T-cell (primary cell): Measurements from ENCODE around the gene ZNF737. TPM values are rescaled to one million over a fixed set of nuclear protein-coding genes. Genes with fewer than 3 reads are reported as not detected.
"Not testable (repeated sequence)": the region's sequence is repeated elsewhere in the genome, so short reads cannot be mapped to it uniquely, and the experiment has no call there.

Experiments
- ATAC-seq, 4 experiments: fragments of 200-7000 bp in 3 of 4; fragments of 150-1000 bp in 1 of 4; cut with Tn5 transposase; replicated peaks in 1 of 4; 1 replicate in 3 of 4; 2 replicates in 1 of 4; pipeline ENCODE4 v1.10.0; 2021; ENCODE audit warnings: moderate library complexity in 3 of 4, mild to moderate bottlenecking in 2 of 4, moderate number of reproducible peaks in 1 of 4
- CTCF ChIA-PET, 2 donors: fragments of 300-600 bp; sonication (Branson Sonifier 250); formaldehyde crosslinking; loops; one replicate each; lab custom pipeline; 2022; ENCODE audit warnings: antibody characterized with exemption in 2 of 2; lab: Charles Lee
- POLR2A ChIA-PET, 2 donors: fragments of 300-600 bp; sonication (Branson Sonifier 250); formaldehyde crosslinking; loops; one replicate each; lab custom pipeline; 2022; ENCODE audit warnings: antibody characterized with exemption in 2 of 2; lab: Charles Lee
- DNase-seq, 35 experiments: peaks; one replicate each; pipeline versions ENCODE4 v3.0.0 to v3.0.0-alpha.2; 2013 to 2023
- H3K27ac ChIP-seq: one replicate; pipeline ENCODE4 v1.5.1; 2013; ENCODE audit warnings: low read length
- H3K27me3 ChIP-seq, 2 experiments: replicated peaks in 1 of 2; 1 replicate in 1 of 2; 2 replicates in 1 of 2; pipeline versions ENCODE4 v1.6.1 to v1.7.0; 2013; ENCODE audit warnings: low read length in 1 of 2, mixed read lengths in 1 of 2; ENCODE audit not compliant: control insufficient read depth in 2 of 2, insufficient read depth in 2 of 2; ENCODE audit errors: extremely low read depth in 1 of 2
- H3K36me3 ChIP-seq, 2 donors: 1 replicate in 1 of 2; 2 replicates in 1 of 2; pipeline versions ENCODE4 v1.6.1 to v1.7.0; 2013; ENCODE audit warnings: low read length in 1 of 2; ENCODE audit not compliant: control insufficient read depth in 2 of 2, insufficient read depth in 1 of 2; ENCODE audit errors: extremely low read depth in 1 of 2
- H3K4me1 ChIP-seq, 2 experiments: 1 replicate in 1 of 2; 2 replicates in 1 of 2; pipeline versions ENCODE4 v1.6.1 to v1.7.0; 2013; ENCODE audit warnings: low read length in 2 of 2, mixed read lengths in 1 of 2; ENCODE audit not compliant: insufficient read depth in 2 of 2, control insufficient read depth in 1 of 2; ENCODE audit errors: extremely low read depth in 1 of 2
- H3K4me3 ChIP-seq, 2 donors: 1 replicate in 1 of 2; 2 replicates in 1 of 2; pipeline versions ENCODE4 v1.5.1 to v1.7.0; 2013; ENCODE audit warnings: mild to moderate bottlenecking in 2 of 2, low read length in 1 of 2, moderate library complexity in 1 of 2; ENCODE audit not compliant: control insufficient read depth in 1 of 2; ENCODE audit errors: extremely low read depth in 1 of 2
- H3K9me3 ChIP-seq: 2 replicates; pipeline ENCODE4 v1.7.0; 2013
- H3K27ac Mint-ChIP-seq, 2 donors: one replicate each; pipeline ENCODE4 v1.8.0; 2020 to 2021; ENCODE audit warnings: mild to moderate bottlenecking in 2 of 2, mixed read lengths in 2 of 2
- H3K27me3 Mint-ChIP-seq, 2 donors: one replicate each; pipeline ENCODE4 v1.8.0; 2021 to 2022; ENCODE audit warnings: mixed read lengths in 2 of 2
- H3K36me3 Mint-ChIP-seq: one replicate; pipeline ENCODE4 v1.8.0; 2021; ENCODE audit warnings: mixed read lengths
- H3K4me1 Mint-ChIP-seq, 3 donors: one replicate each; pipeline ENCODE4 v1.8.0; 2020 to 2022; ENCODE audit warnings: mixed read lengths in 3 of 3, mild to moderate bottlenecking in 1 of 3
- H3K4me3 Mint-ChIP-seq, 3 donors: one replicate each; pipeline ENCODE4 v1.8.0; 2020 to 2022; ENCODE audit warnings: mild to moderate bottlenecking in 3 of 3, mixed read lengths in 3 of 3, moderate library complexity in 3 of 3
- H3K9me3 Mint-ChIP-seq, 3 donors: one replicate each; pipeline ENCODE4 v1.8.0; 2020 to 2022; ENCODE audit warnings: mixed read lengths in 3 of 3
- WGBS: methylation state at CpG from one replicate; pipeline ENCODE4 v1.1.5; 2013; ENCODE audit warnings: missing lambda C conversion rate; ENCODE audit not compliant: insufficient coverage; 5-methylcytosine and 5-hydroxymethylcytosine counted together
- total RNA-seq, 35 experiments: library from RNA in 6 of 35; stranded (reverse) in 6 of 35; fragments of 120-200 nt in 1 of 35; gene quantifications; one replicate each; pipeline versions ENCODE4 v1.2.1 to v1.2.4 and lab custom pipeline; 2013 to 2026

The ZNF737 gene
- total RNA-seq = 10 to 100 TPM; 17.9 to 35.1 (median 32.5) TPM
- total RNA-seq (2013) = 47.4 TPM
- total RNA-seq (lab: John Stamatoyannopoulos, UW) = 14.7 to 98.1 (median 30.7) reads per million in 29 experiments

DNA sequence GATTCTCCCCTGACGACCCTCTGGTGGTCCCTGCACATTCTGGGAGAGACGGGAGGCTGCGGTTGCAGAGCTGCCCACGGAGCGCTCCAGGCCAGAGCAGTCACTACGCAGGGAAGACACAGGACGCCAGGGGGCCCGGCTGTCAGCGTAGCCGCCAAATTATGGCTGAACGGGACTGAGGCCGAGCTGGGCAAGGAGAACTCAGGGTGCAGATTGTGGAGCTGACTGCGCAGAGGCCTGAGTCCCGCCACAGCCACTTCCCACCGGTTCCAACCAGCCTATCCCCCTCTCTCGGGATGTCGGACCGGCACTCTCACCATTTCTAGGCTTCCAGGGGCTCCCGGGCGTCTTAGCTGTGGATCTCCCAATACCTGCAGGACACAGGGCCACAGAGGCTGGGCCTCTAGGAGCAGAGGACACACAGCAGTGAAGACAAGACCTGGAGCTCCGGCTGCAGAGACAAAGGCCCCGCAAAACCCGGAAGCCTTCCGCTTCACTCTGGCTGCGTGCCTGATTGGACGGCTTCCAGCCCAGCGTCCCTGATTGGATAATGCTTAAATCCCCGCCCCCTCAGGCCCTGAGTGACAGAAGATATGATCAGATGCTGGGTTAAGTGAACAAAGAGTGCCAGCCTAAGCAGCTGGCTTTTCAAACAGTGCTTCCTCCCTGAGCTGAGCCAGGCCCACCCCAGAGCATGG lies at the start of gene ZNF737:
ZNF737 (minus strand) TSS at position 461 of the 698 bp plus-strand sequence; CDS start at position 320, 141 bp downstream.
- peak within 1 kb of the TSS; percentile 91 to 96 for H3K4me3 ChIP-seq
- WGBS = under 1% methylated on average over 20 of the region's 28 CpGs
- Mint-ChIP-seq H3K36me3 (peaks cover 37% of the 10 kb centered on the region), H3K4me3 (peak within 1 kb of the TSS; percentile 100), H3K27me3 (no peaks in the 10 kb centered on the region), H3K27ac (peak within 1 kb of the TSS; percentile 98 to 99), H3K4me1 (peaks cover 18 to 37% (median 29%) of the 10 kb centered on the region in 3 donors), H3K9me3 (peaks cover 11 to 44% (median 31%) of the 10 kb centered on the region in 3 donors)
- peak; percentile 96 to 98 (median 96) for ATAC-seq
- no peaks in the 10 kb centered on the region for H3K27me3 ChIP-seq
- H3K9me3 ChIP-seq = no peaks in the 10 kb centered on the region
- H3K27ac ChIP-seq = peak within 1 kb of the TSS; percentile 93
- H3K36me3 ChIP-seq = peaks cover 0 to 18% of the 10 kb centered on the region in 2 donors
- H3K4me1 ChIP-seq = peaks cover 0 to 26% of the 10 kb centered on the region in 2 experiments
- CTCF ChIA-PET = interaction anchor here (0.8 to 1.5 kb wide), 3 partner anchors 8 to 210 kb away, joined by 3 to 7 read pairs (median 4); partner anchors contain the start of genes ZNF626 (in 1 of the 2) and ZNF66 (in 1 of the 2)
- peak; percentile 84 to 96 (median 93) for DNase-seq
- POLR2A ChIA-PET = interaction anchor here (0.5 to 2.1 kb wide), 13 partner anchors 9 to 1287 kb away, joined by 3 to 25 read pairs (median 4); partner anchors contain the start of genes ZNF429 (in 1 of the 2), ZNF430 (in 1 of the 2), ZNF431 (in 1 of the 2) and ZNF626 (in 1 of the 2)

GRCh38 chr19:20614971-20615370 lies 49.4 kb upstream of the ZNF737 start:
- H3K4me3 ChIP-seq, CTCF ChIA-PET, H3K4me1 Mint-ChIP-seq, H3K4me3 Mint-ChIP-seq, DNase-seq, POLR2A ChIA-PET, H3K9me3 ChIP-seq, H3K27me3 ChIP-seq, H3K27ac ChIP-seq, H3K27me3 Mint-ChIP-seq, ATAC-seq, H3K4me1 ChIP-seq, H3K27ac Mint-ChIP-seq, H3K36me3 ChIP-seq: not testable (repeated sequence)
- WGBS = 80% methylated on average over 4 of the region's 4 CpGs
- H3K9me3 Mint-ChIP-seq = peaks cover 15 to 63% (median 56%) of the 10 kb centered on the region in 3 donors
- H3K36me3 Mint-ChIP-seq = peaks cover 11% of the 10 kb centered on the region

- Histone ChIP-seq H3K27ac (no peak overlapping the region), H3K36me3 (no peaks in the 10 kb centered on the region), H3K4me1 (peaks cover 0 to 3% of the 10 kb centered on the region in 2 experiments), H3K9me3 (no peaks in the 10 kb centered on the region), H3K4me3 (no peak overlapping the region), H3K27me3 (no peaks in the 10 kb centered on the region)
- Mint-ChIP-seq H3K4me3 (no peak overlapping the region), H3K27ac (no peak overlapping the region), H3K27me3 (no peaks in the 10 kb centered on the region), H3K36me3 (peaks cover 8% of the 10 kb centered on the region), H3K4me1 (peaks cover 0 to 6% (median 3%) of the 10 kb centered on the region in 3 donors), H3K9me3 (peaks cover 15 to 70% (median 59%) of the 10 kb centered on the region in 3 donors)
- ATAC-seq (no peak), DNase-seq (no peak)
- no CpG with 5 or more reads among the region's 5 CpGs for WGBS
- ChIA-PET CTCF (no interaction called here), POLR2A (no interaction called here)
Measured at GRCh38 chr19:20612711-20613316, 47.2 kb upstream of the ZNF737 start.

DNA sequence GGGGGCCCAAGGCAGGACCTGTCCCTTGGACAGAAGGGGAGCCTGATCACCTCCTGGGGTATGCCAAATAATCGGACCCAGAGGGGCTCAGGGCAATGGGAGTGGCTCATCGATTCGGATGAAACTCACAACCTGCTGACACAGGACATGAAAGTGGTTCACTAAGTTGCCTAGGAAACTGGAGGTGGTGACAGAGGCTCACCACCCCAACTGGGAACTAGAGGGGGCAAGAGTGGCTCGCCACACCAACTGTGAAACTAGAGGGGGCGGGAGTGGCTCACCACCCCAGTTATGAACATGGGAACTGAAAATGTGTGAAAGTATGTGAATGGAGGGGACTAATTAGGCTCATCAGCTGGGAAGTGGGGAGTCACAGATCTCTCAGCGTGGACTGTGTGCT lies 46.3 kb upstream of the ZNF737 start:
- Histone ChIP-seq H3K27me3 (no peaks in the 10 kb centered on the region), H3K4me1 (peaks cover 0 to 3% of the 10 kb centered on the region in 2 experiments), H3K9me3 (no peaks in the 10 kb centered on the region), H3K27ac (no peak overlapping the region), H3K4me3 (no peak overlapping the region), H3K36me3 (no peaks in the 10 kb centered on the region)
- WGBS = 93% methylated on average over 2 of the region's 6 CpGs
- H3K4me1 Mint-ChIP-seq = peaks cover 0 to 6% (median 3%) of the 10 kb centered on the region in 3 donors
- DNase-seq (no peak), ATAC-seq (no peak)
- H3K27ac Mint-ChIP-seq = no peak overlapping the region
- H3K4me3 Mint-ChIP-seq = no peak overlapping the region
- peaks cover 15 to 66% (median 53%) of the 10 kb centered on the region in 3 donors for H3K9me3 Mint-ChIP-seq
- peaks cover 8% of the 10 kb centered on the region for H3K36me3 Mint-ChIP-seq
- POLR2A ChIA-PET = interaction anchor here in 1 of 2 donors (0.6 kb wide), 1 partner anchor 167 kb away, joined by 4 read pairs; no protein-coding TSS in a partner anchor
- H3K27me3 Mint-ChIP-seq = no peaks in the 10 kb centered on the region
- CTCF ChIA-PET = no interaction called here

- ATAC-seq = no peak
Measured at GRCh38 chr19:20607943-20608342, 42.4 kb upstream of the ZNF737 start.

GRCh38 chr19:20558571-20558970 lies 7.0 kb downstream of the ZNF737 start:
- peaks cover 0 to 29% of the 10 kb centered on the region in 2 donors for H3K36me3 ChIP-seq
- Mint-ChIP-seq H3K36me3 (peaks cover 85% of the 10 kb centered on the region), H3K4me3 (no peak overlapping the region), H3K4me1 (peaks cover 7 to 30% (median 19%) of the 10 kb centered on the region in 3 donors), H3K27me3 (no peaks in the 10 kb centered on the region), H3K9me3 (peaks cover 16 to 49% (median 37%) of the 10 kb centered on the region in 3 donors), H3K27ac (no peak overlapping the region)
- ATAC-seq (no peak), DNase-seq (no peak)
- H3K27ac ChIP-seq = no peak overlapping the region
- H3K27me3 ChIP-seq = no peaks in the 10 kb centered on the region
- ChIA-PET POLR2A (no interaction called here), CTCF (no interaction called here)
- H3K4me3 ChIP-seq = no peak overlapping the region
- peaks cover 10% of the 10 kb centered on the region for H3K9me3 ChIP-seq
- H3K4me1 ChIP-seq = peaks cover 0 to 7% of the 10 kb centered on the region in 2 experiments

More at GRCh38 chr19:20607943-20608342, 42.4 kb upstream of the ZNF737 start:
- Mint-ChIP-seq H3K4me1 (peaks cover 0 to 6% (median 3%) of the 10 kb centered on the region in 3 donors), H3K9me3 (peaks cover 5 to 65% (median 50%) of the 10 kb centered on the region in 3 donors), H3K36me3 (no peaks in the 10 kb centered on the region), H3K4me3 (no peak overlapping the region), H3K27ac (no peak overlapping the region), H3K27me3 (no peaks in the 10 kb centered on the region)
- no peaks in the 10 kb centered on the region for H3K36me3 ChIP-seq
- no peaks in the 10 kb centered on the region for H3K27me3 ChIP-seq
- DNase-seq = no peak
- peaks cover 3% of the 10 kb centered on the region for H3K9me3 ChIP-seq
- no CpG with 5 or more reads among the region's 1 CpG for WGBS
- H3K4me3 ChIP-seq = no peak overlapping the region
- H3K27ac ChIP-seq = no peak overlapping the region
- CTCF ChIA-PET = no interaction called here
- POLR2A ChIA-PET = interaction anchor here in 1 of 2 donors (0.6 kb wide), 1 partner anchor 35 kb away, joined by 7 read pairs; no protein-coding TSS in a partner anchor
- H3K4me1 ChIP-seq = peaks cover 0 to 3% of the 10 kb centered on the region in 2 experiments
